Osteoblast (primary cell): ENCODE data around the gene TRIM72. TPM values are rescaled to one million over a fixed set of nuclear protein-coding genes. Genes with fewer than 3 reads are reported as not detected.
A peak's percentile ranks its signal among the peaks of the same experiment; 100 is the strongest.
"Not testable (repeated sequence)": the region's sequence is repeated elsewhere in the genome, so short reads cannot be mapped to it uniquely, and the experiment has no call there.

Experiments used
- DNase-seq: peaks from one replicate; pipeline ENCODE4 v3.0.0; 2011; ENCODE audit warnings: low spot score, mixed read lengths; ENCODE audit not compliant: insufficient read length; ENCODE audit errors: missing footprints
- H2AFZ ChIP-seq: 2 replicates; pipeline ENCODE4 v1.6.0; 2011; ENCODE audit warnings: mild to moderate bottlenecking, low read length
- H3K27ac ChIP-seq: 2 replicates; pipeline ENCODE4 v1.5.1; 2011; ENCODE audit warnings: mild to moderate bottlenecking, low read depth, low read length, moderate library complexity
- H3K27me3 ChIP-seq: 2 replicates; pipeline ENCODE4 v1.6.0; 2012; ENCODE audit warnings: mild to moderate bottlenecking, control low read depth, inconsistent platforms, low read length, moderate library complexity; ENCODE audit not compliant: insufficient read depth
- H3K36me3 ChIP-seq: 2 replicates; pipeline ENCODE4 v1.5.1; 2011; ENCODE audit warnings: mild to moderate bottlenecking, low read length, control low read depth, moderate library complexity; ENCODE audit not compliant: insufficient read depth
- H3K4me1 ChIP-seq: 2 replicates; pipeline ENCODE4 v1.5.1; 2011; ENCODE audit warnings: mild to moderate bottlenecking, low read length, control low read depth, moderate library complexity; ENCODE audit not compliant: insufficient read depth
- H3K4me2 ChIP-seq: 2 replicates; pipeline ENCODE4 v1.6.0; 2011; ENCODE audit warnings: mild to moderate bottlenecking, low read length; ENCODE audit not compliant: insufficient read depth
- H3K4me3 ChIP-seq: fragments of 200-600 bp; sonication (generic); 3 replicates; pipeline ENCODE4 v1.5.1; 2012; ENCODE audit warnings: mild to moderate bottlenecking, low read length, inconsistent platforms; ENCODE audit not compliant: insufficient read depth
- H3K79me2 ChIP-seq: 2 replicates; pipeline ENCODE4 v1.6.0; 2012; ENCODE audit warnings: mild to moderate bottlenecking, low read length, control low read depth, inconsistent platforms; ENCODE audit not compliant: insufficient read depth
- H3K9me3 ChIP-seq: 2 replicates; pipeline ENCODE4 v1.5.1; 2011; ENCODE audit warnings: low read depth, low read length, control low read depth
- H4K20me1 ChIP-seq: 2 replicates; pipeline ENCODE4 v1.6.0; 2012; ENCODE audit warnings: mild to moderate bottlenecking, low read length, control low read depth; ENCODE audit not compliant: insufficient read depth
- total RNA-seq: library from RNA; depleted of rRNA; stranded (reverse); fragments of >200 nt; gene quantifications from 2 replicates; pipeline ENCODE4 v1.2.3, GENCODE V29; 2012
- TF ChIP-seq, protein P1 (sequence below): IDR thresholded peaks from 2 replicates; pipeline ENCODE4 v1.5.1; 2011; ENCODE audit warnings: mild to moderate bottlenecking, low read depth, low read length, moderate library complexity; ENCODE audit errors: extremely low read depth

Gene TRIM72
- total RNA-seq, 1 donor, result not detected

- Histone ChIP-seq H3K27ac (no peak overlapping the region), H3K27me3 (no peaks in the 10 kb centered on the region), H4K20me1 (peaks cover 36% of the 10 kb centered on the region), H3K4me2 (no peak overlapping the region), H3K4me1 (peaks cover 2% of the 10 kb centered on the region), H3K9me3 (no peaks in the 10 kb centered on the region), H3K4me3 (no peak overlapping the region), H3K36me3 (peaks cover 71% of the 10 kb centered on the region), H2AFZ (no peak overlapping the region), H3K79me2 (peaks cover 11% of the 10 kb centered on the region)
- TF ChIP-seq, protein P1, sequence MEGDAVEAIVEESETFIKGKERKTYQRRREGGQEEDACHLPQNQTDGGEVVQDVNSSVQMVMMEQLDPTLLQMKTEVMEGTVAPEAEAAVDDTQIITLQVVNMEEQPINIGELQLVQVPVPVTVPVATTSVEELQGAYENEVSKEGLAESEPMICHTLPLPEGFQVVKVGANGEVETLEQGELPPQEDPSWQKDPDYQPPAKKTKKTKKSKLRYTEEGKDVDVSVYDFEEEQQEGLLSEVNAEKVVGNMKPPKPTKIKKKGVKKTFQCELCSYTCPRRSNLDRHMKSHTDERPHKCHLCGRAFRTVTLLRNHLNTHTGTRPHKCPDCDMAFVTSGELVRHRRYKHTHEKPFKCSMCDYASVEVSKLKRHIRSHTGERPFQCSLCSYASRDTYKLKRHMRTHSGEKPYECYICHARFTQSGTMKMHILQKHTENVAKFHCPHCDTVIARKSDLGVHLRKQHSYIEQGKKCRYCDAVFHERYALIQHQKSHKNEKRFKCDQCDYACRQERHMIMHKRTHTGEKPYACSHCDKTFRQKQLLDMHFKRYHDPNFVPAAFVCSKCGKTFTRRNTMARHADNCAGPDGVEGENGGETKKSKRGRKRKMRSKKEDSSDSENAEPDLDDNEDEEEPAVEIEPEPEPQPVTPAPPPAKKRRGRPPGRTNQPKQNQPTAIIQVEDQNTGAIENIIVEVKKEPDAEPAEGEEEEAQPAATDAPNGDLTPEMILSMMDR, result no peak
- DNase-seq, result no peak
Measured at GRCh38 chr16:31196324-31197088, 17.4 kb upstream of the TRIM72 start.

DNA sequence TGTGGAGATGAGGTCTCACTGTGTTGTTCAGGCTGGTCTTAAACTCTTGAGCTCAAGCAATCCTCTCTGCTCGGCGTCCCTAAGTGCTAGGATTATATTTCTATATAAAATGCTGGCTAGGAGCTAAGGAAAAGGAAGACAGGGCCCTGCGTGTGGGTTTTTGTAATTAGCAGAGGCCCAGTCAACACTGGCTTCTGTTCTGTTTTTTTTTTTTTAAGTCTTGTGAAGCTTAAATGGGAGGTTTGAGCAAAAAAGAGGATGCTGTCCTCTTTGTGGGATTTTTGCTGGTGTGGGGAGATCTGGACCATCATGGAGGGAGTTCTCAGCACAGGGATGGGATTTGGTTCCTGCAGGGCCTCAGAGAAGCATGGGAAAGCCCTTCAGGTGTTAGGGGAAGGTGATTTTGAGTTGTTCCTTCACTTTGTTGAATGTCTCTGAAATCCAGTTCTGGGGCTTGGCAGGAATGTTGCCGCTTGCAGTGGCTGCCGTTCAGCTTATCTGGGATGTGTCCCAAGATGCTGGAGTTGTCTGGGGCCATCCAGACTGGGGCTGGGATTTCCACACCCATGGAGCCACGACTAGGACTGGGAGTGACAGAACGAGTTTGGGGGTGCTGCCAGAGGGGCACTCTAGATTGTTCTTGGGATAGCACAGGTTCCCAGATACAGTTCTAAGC is 15.6 kb upstream of the TRIM72 start:
- Histone ChIP-seq H2AFZ (no peak overlapping the region), H3K4me1 (peaks cover 11% of the 10 kb centered on the region), H3K4me2 (no peak overlapping the region), H3K4me3 (no peak overlapping the region), H3K9me3 (no peaks in the 10 kb centered on the region), H3K27ac (no peak overlapping the region), H4K20me1 (peaks cover 27% of the 10 kb centered on the region), H3K36me3 (peaks cover 53% of the 10 kb centered on the region), H3K79me2 (peaks cover 1% of the 10 kb centered on the region), H3K27me3 (no peaks in the 10 kb centered on the region)
- TF ChIP-seq, protein P1, result no peak
- peak; percentile 63 for DNase-seq

GRCh38 chr16:31199430-31200041 is 14.4 kb upstream of the TRIM72 start:
- no peak overlapping the region for H3K4me3 ChIP-seq
- no peak for DNase-seq
- H3K4me1 ChIP-seq, result peaks cover 11% of the 10 kb centered on the region
- no peak overlapping the region for H2AFZ ChIP-seq
- no peaks in the 10 kb centered on the region for H3K27me3 ChIP-seq
- no peaks in the 10 kb centered on the region for H3K9me3 ChIP-seq
- H3K27ac ChIP-seq, result no peak overlapping the region
- no peak overlapping the region for H3K4me2 ChIP-seq
- H4K20me1 ChIP-seq, result peaks cover 21% of the 10 kb centered on the region
- no peaks in the 10 kb centered on the region for H3K79me2 ChIP-seq
- peaks cover 41% of the 10 kb centered on the region for H3K36me3 ChIP-seq
- TF ChIP-seq, protein P1, result no peak

DNA sequence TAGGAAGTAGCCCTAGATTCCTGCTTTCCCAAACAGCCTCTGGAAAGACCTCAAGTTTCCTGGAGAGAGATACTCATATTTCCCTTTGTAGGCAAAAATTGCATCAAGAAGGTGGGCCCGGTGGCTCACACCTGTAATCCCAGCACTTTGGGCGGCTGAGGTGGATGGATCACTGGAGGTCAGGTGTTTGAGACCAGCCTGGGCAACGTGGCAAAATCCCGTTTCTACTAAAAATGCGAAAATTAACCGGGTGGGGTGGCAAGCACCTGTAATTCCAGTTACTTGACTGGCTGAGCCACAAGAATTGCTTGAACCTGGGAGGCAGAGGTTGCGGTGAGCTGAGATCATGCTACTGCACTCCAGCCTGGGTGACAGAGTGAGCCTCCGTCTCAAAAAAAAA is 13.8 kb upstream of the TRIM72 start:
- H3K4me3 ChIP-seq, H3K4me2 ChIP-seq, H3K27me3 ChIP-seq, H3K79me2 ChIP-seq, H3K9me3 ChIP-seq, DNase-seq, H2AFZ ChIP-seq, H3K27ac ChIP-seq: not testable (repeated sequence)
- Histone ChIP-seq H3K4me1 (peaks cover 11% of the 10 kb centered on the region), H3K36me3 (peaks cover 36% of the 10 kb centered on the region), H4K20me1 (peaks cover 16% of the 10 kb centered on the region)
